Measurements from ENCODE around the gene ATP6V0E1.

ATP6V0E1 gene
- total RNA-seq = 29.6 to 150 (median 114) reads per million in 9 experiments

DNA sequence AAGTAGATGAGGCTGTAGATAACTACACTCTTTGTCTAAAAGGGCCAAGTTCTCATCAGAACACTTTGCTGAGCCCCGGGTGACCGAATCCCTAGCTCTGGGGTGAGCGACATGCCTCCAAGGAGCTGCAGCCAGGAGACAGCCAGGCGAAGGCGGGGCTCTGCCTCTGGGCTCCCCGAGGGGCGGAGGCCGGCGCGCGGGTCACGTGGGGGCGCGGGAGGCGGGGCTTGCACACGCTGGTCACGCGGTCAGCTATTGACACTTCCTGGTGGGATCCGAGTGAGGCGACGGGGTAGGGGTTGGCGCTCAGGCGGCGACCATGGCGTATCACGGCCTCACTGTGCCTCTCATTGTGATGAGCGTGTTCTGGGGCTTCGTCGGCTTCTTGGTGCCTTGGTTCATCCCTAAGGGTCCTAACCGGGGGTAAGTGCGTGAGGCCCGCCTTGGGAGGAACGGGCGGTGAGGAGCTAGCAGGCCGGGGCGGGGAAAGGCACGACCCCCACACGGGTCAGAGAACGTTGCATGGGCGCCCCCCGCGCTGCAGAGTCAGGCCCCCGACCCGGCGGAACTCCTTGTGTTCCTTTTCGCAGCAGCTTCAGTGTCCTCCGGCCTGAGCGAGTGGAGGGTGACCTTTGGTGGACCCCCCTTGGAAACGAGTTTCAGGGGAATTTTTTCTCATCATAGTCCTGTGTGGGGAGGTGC lies at the start of gene ATP6V0E1:
ATP6V0E1 (plus strand) TSS at position 230 of the 702 bp plus-strand sequence; CDS start at position 320, 90 bp downstream.
- peak within 1 kb of the TSS; percentile 97 to 98 for H3K27ac Mint-ChIP-seq
- peaks cover 23% of the 10 kb centered on the region in 2 donors for H3K4me1 Mint-ChIP-seq (ENCODE audit: low read depth in 2 of 2)
- H3K27me3 Mint-ChIP-seq = no peaks in the 10 kb centered on the region
- H3K4me3 Mint-ChIP-seq = peak within 1 kb of the TSS; percentile 91 to 95
- peak; percentile 94 to 96 (median 95) for DNase-seq
- peak; percentile 89 for ATAC-seq (replicated peaks)
- H3K9me3 Mint-ChIP-seq = no peaks in the 10 kb centered on the region
- H3K36me3 Mint-ChIP-seq (ENCODE audit: insufficient read depth) = peaks cover 26% of the 10 kb centered on the region

DNA sequence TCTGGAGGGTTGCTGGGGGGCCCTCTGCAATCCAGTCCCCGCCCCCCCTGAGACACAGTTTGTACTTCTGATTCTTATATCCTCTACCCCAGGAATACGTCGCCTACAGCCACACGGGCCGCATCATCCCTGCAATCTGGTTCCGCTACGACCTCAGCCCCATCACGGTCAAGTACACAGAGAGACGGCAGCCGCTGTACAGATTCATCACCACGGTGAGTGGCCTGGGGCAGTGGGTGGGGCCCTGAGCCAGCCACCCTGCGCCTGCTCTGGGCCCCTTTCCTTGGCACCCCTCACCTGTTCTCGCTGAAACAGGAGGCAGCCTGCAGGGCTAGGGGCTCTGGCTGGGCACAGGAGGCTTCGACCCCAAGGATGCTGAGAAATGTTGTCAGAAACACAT lies 48.5 kb upstream of the ATP6V0E1 start:
- DNase-seq = no peak
- Mint-ChIP-seq H3K36me3 (ENCODE audit: insufficient read depth) (peaks cover 31% of the 10 kb centered on the region), H3K9me3 (no peaks in the 10 kb centered on the region), H3K27me3 (no peaks in the 10 kb centered on the region), H3K27ac (no peak overlapping the region), H3K4me1 (ENCODE audit: low read depth in 2 of 2) (peaks cover 6 to 7% of the 10 kb centered on the region in 2 donors), H3K4me3 (no peak overlapping the region)
- ATAC-seq (replicated peaks) = no peak

DNA sequence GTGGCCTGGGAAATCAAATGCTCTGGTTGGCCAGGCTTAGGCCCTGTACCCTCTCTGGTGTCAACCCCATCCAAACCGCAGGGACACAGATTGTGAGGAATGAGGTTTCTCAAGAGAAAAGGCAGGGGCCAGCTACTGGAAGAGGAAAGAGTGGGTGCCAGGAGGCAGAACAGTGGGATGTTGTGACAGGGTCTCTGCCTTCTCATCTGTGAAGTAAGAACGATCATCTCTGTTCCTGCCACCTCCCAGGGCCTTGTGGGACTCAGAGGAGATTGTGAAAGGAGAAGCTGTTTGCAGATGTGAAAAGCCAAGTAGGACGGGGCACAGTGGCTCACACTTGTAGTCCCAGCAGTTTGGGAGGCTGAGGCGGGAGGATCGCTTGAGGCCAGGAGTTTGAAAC lies 47.2 kb upstream of the ATP6V0E1 start:
- Mint-ChIP-seq H3K9me3 (no peaks in the 10 kb centered on the region), H3K4me1 (ENCODE audit: low read depth in 2 of 2) (peaks cover 6 to 7% of the 10 kb centered on the region in 2 donors), H3K27me3 (no peaks in the 10 kb centered on the region), H3K27ac (peak overlapping the region in 1 of 2 donors; percentile 70), H3K4me3 (no peak overlapping the region), H3K36me3 (ENCODE audit: insufficient read depth) (peaks cover 35% of the 10 kb centered on the region)
- ATAC-seq (replicated peaks) = no peak
- no peak for DNase-seq

DNA sequence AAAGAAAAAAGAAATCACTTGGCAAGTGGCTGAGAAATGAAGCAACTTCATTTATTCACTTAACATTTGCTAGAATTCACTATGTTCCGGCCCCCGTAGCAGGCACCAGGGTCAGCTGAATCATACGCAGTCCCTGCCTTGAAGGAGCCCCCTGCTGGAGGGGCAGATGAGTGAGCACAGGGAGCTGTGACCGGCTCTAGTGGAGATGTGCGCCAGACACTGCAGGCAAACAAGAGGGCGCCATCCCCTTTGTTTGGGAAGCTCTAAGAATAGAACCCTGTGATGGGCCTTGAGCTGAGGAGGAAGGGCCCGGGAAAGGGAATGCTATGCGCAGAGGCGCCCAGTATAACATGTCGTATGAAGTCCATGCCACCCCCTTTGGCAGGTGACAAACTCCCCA lies 44.5 kb upstream of the ATP6V0E1 start:
- DNase-seq (no peak), ATAC-seq (replicated peaks) (no peak)
- Mint-ChIP-seq H3K27ac (peak overlapping the region in 1 of 2 donors; percentile 84), H3K36me3 (ENCODE audit: insufficient read depth) (peaks cover 41% of the 10 kb centered on the region), H3K27me3 (no peaks in the 10 kb centered on the region), H3K9me3 (no peaks in the 10 kb centered on the region), H3K4me1 (ENCODE audit: low read depth in 2 of 2) (no peaks in the 10 kb centered on the region), H3K4me3 (no peak overlapping the region)

DNA sequence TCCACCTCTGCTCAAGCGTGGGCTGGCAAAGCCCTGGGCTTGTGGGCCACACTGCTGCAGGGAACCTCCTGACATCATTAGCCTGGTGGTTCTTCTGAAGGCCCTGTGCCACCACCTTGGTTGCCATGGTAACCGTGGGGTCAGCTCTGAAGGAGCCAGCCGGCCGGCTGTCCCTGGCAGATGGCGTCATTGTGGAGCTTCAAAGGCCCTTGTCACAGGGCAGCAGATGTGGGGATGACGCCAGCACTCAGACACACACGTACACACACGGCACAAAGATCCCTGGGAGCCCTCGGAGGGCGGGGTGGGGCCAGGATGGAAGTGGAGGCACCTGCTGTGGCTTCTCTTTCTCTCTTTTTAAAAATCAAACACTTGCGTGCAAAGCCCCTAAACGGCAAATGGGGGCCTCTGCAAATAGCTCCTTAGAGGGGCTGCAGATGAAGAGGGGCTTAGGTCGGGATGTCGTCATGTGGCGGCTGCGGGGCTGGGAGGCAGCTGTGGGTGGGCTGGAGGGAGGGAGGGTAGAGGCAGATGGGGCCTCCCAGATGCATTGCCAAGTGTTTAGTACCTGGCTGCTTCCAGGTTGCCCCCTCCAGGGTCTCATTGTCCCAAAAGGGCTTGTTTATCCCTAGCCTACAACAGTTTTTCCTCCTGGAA lies 43.8 kb upstream of the ATP6V0E1 start:
- no peak for ATAC-seq (replicated peaks)
- no peaks in the 10 kb centered on the region for H3K9me3 Mint-ChIP-seq
- no peaks in the 10 kb centered on the region for H3K4me1 Mint-ChIP-seq (ENCODE audit: low read depth in 2 of 2)
- no peaks in the 10 kb centered on the region for H3K27me3 Mint-ChIP-seq
- no peak for DNase-seq
- no peak overlapping the region for H3K4me3 Mint-ChIP-seq
- H3K27ac Mint-ChIP-seq = peak overlapping the region in 1 of 2 donors; percentile 84
- H3K36me3 Mint-ChIP-seq (ENCODE audit: insufficient read depth) = peaks cover 41% of the 10 kb centered on the region

DNA sequence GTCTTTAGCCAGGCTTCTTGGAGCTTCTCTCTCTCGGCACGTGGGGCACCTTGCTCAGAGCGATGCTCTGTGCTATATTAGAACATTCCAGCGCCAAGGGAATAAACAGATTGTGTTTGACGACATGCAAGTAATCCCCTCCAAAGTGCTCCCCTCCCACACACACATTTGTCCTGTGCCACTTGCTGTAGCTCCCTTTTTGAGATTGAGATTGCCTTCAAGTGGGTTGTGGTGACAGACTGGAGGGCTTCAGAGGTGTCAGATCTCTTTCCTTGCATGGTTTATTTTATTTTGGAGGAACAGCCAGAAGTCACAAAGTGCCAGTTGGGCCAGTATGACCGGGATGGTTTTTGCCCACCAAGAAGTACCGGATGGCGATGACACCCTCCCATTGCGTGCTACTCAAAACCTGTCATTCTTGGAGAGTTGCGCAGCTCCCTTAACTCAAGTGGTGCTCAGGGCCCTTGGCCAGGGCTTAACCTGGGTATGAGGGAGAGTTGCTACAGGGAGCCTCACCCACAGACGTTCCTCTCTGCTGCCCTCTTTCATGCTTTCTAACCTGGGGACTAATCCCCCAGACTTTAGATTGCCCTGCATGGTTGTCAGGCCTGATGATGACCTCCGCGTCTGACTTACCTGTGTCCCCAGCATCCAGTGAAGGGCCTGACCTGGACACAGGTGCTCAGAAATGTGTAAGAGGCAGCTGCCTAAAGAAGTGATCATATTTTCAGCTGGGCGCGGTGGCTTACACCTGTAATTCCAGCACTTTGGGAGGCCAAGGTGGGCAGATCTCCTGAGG lies 43.1 kb upstream of the ATP6V0E1 start:
- no peak for DNase-seq
- H3K4me3 Mint-ChIP-seq = no peak overlapping the region
- H3K9me3 Mint-ChIP-seq = no peaks in the 10 kb centered on the region
- no peaks in the 10 kb centered on the region for H3K27me3 Mint-ChIP-seq
- H3K27ac Mint-ChIP-seq = no peak overlapping the region
- ATAC-seq (replicated peaks) = no peak
- peaks cover 42% of the 10 kb centered on the region for H3K36me3 Mint-ChIP-seq (ENCODE audit: insufficient read depth)
- H3K4me1 Mint-ChIP-seq (ENCODE audit: low read depth in 2 of 2) = no peaks in the 10 kb centered on the region

DNA sequence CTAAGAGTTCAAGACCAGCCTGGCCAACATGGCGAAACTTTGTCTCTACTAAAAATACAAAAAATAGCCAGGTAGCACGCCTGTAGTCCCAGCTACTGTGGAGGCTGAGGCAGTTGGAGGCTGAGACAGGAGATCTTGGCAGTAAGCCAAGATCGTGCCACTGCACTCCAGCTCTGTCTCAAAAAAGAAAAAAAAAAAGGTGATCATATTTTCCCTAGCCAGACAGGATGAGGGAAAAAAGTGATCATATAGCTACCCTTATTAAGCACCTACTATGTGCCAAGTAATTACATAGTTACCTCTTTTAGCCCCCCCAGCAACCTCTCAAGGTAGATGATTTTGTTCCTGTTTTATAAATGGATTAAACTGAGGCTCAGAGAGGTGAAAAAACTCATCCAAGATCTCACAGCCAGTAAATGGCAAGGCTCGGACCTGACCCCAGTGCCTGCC lies 42.5 kb upstream of the ATP6V0E1 start:
- H3K9me3 Mint-ChIP-seq = no peaks in the 10 kb centered on the region
- H3K27me3 Mint-ChIP-seq = no peaks in the 10 kb centered on the region

DNA sequence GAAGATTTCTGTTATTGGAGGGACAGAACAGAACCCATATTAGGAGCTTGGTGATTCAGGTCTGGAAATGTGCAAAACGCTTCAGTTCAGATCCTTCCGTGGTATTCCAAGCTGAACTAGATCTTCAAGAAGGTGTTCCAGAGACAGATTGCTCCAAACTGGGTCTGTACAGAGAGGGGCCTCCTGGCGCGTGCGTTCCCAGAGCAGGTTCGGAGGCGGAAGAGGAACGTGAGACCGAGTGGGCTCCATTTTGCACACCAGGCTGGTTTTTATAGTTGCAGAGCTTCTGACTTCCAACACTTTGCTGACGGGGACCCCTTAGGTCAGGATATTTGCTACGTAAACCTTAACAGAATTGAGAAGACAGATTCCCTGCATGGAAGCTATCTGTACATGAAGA lies 41.0 kb upstream of the ATP6V0E1 start:
- peaks cover 38% of the 10 kb centered on the region for H3K36me3 Mint-ChIP-seq (ENCODE audit: insufficient read depth)
- H3K4me3 Mint-ChIP-seq = no peak overlapping the region
- DNase-seq (no peak), ATAC-seq (replicated peaks) (no peak)
- H3K27me3 Mint-ChIP-seq = no peaks in the 10 kb centered on the region
- H3K27ac Mint-ChIP-seq = peak overlapping the region in 1 of 2 donors; percentile 8
- H3K4me1 Mint-ChIP-seq (ENCODE audit: low read depth in 2 of 2) = peaks cover 3 to 4% of the 10 kb centered on the region in 2 donors
- no peaks in the 10 kb centered on the region for H3K9me3 Mint-ChIP-seq

More for the DNA sequence above, 42.5 kb upstream of the ATP6V0E1 start:
- Mint-ChIP-seq H3K36me3 (ENCODE audit: insufficient read depth) (peaks cover 45% of the 10 kb centered on the region), H3K4me3 (no peak overlapping the region), H3K27ac (peak overlapping the region in 1 of 2 donors; percentile 56), H3K4me1 (ENCODE audit: low read depth in 2 of 2) (peaks cover 0 to under 1% of the 10 kb centered on the region in 2 donors)
- no peak for ATAC-seq (replicated peaks)
- no peak for DNase-seq

DNA sequence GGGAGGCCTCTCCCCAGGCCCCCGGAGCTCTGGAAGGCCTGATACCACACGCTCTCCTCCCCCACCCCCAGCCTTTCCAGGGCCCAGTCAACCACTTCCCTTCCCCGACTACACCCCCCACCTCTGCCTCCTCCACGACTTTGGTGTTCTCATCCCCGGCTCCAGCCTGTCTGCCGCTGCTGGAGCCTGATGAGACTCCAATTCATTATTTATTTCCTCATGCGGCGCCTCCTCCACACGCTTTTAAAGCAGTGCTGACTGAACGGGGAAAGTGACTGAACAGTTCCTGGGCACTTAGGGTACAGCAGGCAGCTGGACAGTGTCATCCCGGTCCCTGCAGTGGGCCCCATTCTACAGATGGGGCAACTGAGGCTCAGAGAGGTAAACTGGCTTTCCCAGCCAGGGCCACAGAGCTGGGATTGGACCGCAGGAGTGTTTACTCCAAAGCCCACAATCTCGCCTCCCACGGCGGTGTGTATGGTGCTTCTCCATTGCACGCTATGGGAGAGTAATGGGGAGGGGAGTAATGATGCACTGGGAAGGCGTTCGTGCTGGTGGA lies 40.2 kb upstream of the ATP6V0E1 start:
- Mint-ChIP-seq H3K4me1 (ENCODE audit: low read depth in 2 of 2) (peaks cover 3 to 4% of the 10 kb centered on the region in 2 donors), H3K27ac (peak overlapping the region in 1 of 2 donors; percentile 55), H3K27me3 (no peaks in the 10 kb centered on the region), H3K36me3 (ENCODE audit: insufficient read depth) (peaks cover 30% of the 10 kb centered on the region), H3K9me3 (no peaks in the 10 kb centered on the region), H3K4me3 (no peak overlapping the region)
- ATAC-seq (replicated peaks) (no peak), DNase-seq (no peak)

DNA sequence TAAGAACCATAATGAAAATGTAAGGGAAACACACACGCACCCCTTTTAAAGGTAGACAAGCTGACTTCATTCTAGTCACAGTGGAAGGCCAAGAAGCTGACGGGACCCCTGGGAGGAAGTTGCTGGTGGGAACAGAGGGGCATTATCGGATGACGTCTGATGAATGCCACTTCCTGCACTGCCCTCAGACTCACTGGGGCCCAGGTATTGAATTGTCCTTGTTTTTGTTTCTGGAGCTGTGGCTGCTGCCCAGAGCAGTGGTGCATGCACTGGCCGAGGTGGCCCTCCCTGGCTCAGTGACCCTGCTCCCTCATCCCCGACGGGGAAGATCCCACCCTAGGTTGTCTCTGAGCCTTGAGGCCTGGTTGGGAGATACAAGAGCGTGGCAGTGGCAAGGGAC lies 39.7 kb upstream of the ATP6V0E1 start:
- ATAC-seq (replicated peaks) (no peak), DNase-seq (no peak)
- Mint-ChIP-seq H3K4me3 (no peak overlapping the region), H3K27me3 (no peaks in the 10 kb centered on the region), H3K4me1 (ENCODE audit: low read depth in 2 of 2) (peaks cover 3 to 4% of the 10 kb centered on the region in 2 donors), H3K36me3 (ENCODE audit: insufficient read depth) (peaks cover 25% of the 10 kb centered on the region), H3K9me3 (no peaks in the 10 kb centered on the region), H3K27ac (no peak overlapping the region)

DNA sequence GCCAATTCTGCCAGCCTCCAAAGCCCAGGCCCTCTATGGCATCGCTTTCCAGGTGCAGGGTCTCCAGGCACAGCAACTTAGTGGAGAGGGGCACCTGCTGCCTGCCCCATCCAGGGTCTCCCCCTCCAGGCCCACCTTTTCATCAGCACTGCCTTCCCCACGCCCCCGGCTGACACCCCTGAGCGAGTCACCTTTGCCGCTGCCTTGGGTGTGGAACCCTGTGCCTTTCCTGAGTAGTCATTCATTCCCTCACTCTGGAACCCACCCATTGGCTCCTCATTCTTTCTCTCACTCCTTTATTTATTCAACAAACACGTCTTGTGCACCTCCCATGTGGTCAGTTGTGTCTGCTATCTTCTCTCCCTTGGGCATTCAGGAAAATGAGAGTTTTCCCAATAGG lies 38.8 kb upstream of the ATP6V0E1 start:
- Mint-ChIP-seq H3K27ac (no peak overlapping the region), H3K4me3 (no peak overlapping the region), H3K4me1 (ENCODE audit: low read depth in 2 of 2) (peaks cover 3 to 4% of the 10 kb centered on the region in 2 donors), H3K27me3 (no peaks in the 10 kb centered on the region), H3K36me3 (ENCODE audit: insufficient read depth) (peaks cover 21% of the 10 kb centered on the region), H3K9me3 (no peaks in the 10 kb centered on the region)
- ATAC-seq (replicated peaks) = no peak
- DNase-seq = no peak

DNA sequence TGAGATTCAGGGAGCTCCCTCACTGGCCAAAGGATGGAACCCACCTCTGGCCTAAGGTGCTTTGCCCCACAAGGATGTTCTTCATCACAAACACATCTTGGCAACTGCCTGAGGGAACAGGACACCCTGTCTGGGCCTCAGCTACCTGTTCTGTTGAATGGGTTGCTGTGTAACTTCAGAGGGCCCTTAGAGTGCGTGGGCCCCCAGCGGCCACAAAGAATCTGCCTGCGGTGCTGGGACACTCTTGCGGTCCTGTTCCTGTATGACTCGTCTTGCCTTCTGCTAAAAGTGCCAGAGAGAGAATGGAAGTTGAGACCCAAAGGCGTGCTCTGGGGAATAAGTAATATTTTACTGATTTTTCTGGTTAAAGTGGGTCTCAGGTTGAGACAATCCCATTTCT lies 38.4 kb upstream of the ATP6V0E1 start:
- peaks cover 3 to 4% of the 10 kb centered on the region in 2 donors for H3K4me1 Mint-ChIP-seq (ENCODE audit: low read depth in 2 of 2)
- H3K4me3 Mint-ChIP-seq = no peak overlapping the region

DNA sequence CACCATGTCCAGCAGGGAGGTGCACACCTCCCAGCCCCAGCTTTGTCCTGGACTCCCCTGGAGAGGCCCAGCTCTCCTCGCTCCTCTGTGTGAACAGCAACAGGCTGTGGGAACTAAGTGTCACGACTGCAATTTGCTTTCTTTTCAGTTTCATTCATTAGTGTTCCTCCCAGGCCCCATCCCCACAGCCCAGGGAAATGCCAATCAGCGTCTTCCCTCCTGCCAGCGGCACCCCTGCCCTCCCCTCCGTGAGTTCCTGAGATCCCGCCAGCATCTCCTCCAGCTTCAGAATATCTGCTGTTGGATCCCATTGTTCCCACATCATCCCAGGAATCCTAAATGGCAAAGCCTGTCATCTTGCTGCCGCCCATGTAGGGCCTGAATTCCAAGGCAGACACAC lies 37.4 kb upstream of the ATP6V0E1 start:
- Mint-ChIP-seq H3K9me3 (no peaks in the 10 kb centered on the region), H3K4me1 (ENCODE audit: low read depth in 2 of 2) (peaks cover 3 to 4% of the 10 kb centered on the region in 2 donors), H3K27ac (no peak overlapping the region), H3K27me3 (no peaks in the 10 kb centered on the region), H3K4me3 (no peak overlapping the region), H3K36me3 (ENCODE audit: insufficient read depth) (peaks cover 19% of the 10 kb centered on the region)
- DNase-seq (no peak), ATAC-seq (replicated peaks) (no peak)

More for the DNA sequence above, 38.4 kb upstream of the ATP6V0E1 start:
- Mint-ChIP-seq H3K9me3 (no peaks in the 10 kb centered on the region), H3K36me3 (ENCODE audit: insufficient read depth) (peaks cover 21% of the 10 kb centered on the region), H3K27ac (no peak overlapping the region), H3K27me3 (no peaks in the 10 kb centered on the region)
- no peak for ATAC-seq (replicated peaks)
- DNase-seq = no peak
